GM18502 (cell line): ENCODE results near the gene BCAS4.
"Not testable (repeated sequence)": the region's sequence is repeated elsewhere in the genome, so short reads cannot be mapped to it uniquely, and the experiment has no call there.

Experiments
- ATAC-seq: cut with Tn5 transposase; IDR thresholded peaks from one replicate; pipeline ENCODE4 v1.9.1; 2021; ENCODE audit warnings: mild to moderate bottlenecking; ENCODE audit not compliant: unreplicated experiment, poor library complexity

Gene BCAS4

DNA sequence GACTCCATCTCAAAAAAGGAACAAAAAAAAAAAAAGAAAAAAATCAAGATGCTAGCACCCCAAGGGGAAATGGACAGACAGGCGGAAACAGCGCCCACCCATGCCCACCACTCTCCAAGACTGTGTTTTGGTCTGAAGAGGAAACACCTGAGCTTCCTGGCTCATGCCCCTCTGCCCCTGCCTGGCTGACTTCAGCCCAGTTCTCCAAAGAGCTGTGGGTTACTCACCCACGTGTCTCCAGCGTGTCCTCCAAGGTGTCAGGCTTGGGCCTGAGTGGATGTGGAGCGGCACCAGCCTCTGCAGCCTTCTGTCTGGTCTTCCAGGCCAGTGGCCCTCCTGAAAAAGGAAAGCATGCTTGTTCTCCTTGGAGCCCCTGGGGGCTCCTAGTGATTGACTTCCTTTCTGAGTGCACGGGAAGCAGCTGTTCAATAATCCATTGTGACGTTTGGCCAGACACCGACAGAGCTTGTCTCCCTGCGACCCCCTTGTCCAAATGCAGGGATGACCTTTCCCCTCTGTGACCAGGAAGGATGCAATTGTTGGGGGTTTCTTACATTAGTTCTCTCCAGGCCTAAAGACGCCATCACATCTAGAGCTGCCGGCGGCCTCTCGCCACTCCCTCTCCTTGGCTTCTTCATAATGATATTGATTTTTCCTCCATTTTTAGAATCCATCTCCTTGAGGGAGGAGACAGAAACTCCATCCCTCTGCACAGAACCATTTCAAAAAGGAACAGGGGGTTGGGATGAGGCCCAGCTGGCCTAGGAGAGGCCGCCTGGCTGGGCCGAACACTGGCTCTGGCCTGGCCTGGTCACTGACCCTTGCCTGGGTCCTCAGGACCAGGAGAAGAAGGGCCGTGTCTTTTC is 77.9 kb downstream of the BCAS4 start:
- ATAC-seq: no peak

DNA sequence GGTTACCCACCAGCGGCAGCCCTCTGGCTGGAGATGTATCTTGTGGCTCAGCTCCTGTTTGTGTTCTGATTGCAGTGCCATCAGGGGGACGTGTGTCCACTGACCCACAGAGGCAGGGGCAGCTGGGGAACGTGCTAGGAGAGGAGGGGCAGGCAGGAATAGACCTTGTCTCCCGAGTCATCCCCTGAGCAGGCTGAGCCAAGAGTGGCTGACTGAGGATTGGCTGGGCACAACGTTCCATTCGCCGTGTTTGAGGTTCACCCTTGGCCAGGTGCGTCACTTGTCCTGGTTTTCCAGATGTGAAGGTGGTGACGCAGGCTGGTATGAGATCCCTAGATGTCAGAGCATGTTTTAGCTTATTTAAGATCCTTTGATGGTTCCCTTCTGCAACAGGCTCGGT is 78.7 kb downstream of the BCAS4 start:
- no peak for ATAC-seq

DNA sequence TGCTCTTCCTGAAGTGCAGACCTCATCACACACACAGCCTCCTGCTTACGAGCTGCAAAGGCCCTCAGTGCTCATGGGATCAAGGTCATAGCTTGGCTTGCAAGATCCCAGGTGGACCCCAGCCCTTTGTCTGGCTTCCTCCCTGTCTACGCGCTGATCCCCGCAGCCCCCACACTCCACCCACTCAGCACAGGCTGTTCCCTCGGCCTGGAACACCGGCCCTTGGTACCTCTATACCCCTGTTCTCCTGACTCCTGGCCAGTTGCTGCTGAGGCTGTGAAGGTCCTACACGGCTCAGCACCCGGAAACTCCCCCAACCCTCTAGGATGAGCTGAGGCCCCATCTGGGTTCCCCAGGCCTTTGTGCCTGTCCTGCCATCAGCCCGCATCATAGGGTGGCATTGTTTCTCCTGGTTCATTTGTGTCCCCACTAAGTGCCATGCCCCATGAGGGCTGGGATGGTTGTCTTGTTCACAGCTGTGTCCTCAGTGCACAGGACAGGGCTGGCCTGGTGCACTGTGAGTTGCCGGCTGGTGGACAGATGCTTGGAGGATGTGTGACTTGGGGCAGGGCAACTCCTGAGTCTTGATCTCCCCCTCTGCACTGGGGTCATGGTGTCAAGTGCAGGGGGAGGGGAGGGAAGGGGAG is 79.4 kb downstream of the BCAS4 start:
- ATAC-seq: no peak

DNA sequence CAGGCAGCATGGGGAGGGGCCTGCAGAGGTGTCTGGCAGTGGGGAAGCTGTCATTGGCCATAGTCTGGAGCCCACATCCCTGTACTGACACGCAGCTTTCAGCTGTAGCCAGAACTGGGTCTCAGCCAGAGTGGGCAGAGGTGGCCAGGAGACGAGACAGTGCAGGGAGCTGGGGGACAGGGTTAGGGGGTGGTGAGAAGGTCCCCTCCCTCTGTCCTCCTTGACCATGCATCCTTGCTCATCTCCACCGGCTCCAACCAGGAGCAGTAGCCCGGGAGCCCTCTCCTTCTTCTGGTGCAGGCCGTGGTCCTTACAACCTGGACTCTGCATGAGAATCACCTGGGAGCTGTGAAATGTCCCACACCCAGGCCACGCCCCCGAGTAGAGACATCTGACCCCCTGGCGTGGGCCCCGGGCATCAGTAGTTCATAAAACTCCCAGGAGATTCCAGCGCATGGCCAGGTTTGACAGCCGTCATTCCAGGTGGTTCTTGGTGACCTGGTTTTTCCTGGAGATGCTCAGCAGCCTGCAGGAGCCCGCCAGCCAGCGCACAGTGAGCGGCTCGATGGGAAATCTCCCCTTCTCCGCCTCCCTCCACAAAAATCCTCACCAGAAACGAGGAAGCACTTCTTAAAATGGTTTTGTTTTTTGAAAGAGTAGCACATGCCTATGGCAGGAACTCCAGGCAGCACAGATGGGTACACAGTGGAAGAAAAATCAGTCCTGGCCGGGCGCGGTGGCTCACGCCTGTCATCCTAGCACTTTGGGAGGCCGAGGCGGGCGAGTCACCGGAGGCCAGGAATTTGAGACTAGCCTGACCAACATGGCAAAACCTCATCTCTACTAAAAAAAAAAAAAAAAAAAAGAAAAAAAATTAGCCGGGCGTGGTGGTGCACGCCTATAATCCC is 80.2 kb downstream of the BCAS4 start:
- ATAC-seq: no peak

DNA sequence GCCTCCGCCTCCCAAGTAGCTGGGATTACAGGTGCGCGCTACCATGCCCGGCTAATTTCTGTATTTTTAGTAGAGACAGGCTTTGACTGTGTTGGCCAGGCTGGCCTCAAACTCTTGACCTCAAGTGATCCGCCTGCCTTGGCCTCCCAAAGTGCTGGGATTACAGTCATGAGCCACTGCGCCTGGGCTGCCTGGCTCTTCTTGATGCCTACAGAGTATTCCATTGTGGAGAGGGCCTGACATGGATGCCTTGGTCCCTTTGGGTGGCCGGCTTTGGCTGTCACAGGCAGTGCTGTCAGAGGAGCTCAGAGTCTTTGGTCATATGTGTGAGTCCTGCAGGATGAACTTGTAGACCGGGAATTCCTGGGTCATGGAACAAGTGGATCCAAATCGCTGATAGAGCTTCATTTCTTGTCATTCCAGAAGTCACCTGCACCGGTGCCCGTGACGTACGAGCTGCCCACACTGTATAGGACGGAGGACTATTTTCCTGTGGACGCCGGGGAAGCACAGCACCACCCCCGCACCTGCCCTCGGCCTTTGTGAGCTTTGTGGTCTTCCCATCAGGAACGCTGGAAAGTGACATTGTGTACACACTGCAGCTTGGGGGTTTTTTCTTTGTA is 81.3 kb downstream of the BCAS4 start:
- ATAC-seq: no peak

DNA sequence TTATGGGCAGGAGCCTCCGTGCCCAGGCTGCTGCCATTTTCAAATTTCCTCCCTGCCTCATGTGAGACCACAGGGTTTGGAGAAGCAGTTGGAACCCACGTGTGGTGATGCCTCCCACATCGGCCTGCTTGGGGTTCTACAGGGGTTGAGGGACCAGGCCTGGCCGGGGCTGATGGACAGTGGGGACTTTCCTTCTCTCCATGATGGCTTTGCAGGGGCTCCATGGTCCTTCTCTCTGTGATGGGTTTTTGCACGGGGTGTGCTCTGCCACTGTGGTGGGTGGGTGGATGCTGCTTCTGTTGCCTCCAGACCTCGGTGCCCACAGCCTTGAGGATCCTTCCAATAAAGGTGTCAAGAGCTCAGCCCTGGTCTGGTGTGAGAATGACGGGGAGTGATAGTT is 82.0 kb downstream of the BCAS4 start:
- no peak for ATAC-seq

DNA sequence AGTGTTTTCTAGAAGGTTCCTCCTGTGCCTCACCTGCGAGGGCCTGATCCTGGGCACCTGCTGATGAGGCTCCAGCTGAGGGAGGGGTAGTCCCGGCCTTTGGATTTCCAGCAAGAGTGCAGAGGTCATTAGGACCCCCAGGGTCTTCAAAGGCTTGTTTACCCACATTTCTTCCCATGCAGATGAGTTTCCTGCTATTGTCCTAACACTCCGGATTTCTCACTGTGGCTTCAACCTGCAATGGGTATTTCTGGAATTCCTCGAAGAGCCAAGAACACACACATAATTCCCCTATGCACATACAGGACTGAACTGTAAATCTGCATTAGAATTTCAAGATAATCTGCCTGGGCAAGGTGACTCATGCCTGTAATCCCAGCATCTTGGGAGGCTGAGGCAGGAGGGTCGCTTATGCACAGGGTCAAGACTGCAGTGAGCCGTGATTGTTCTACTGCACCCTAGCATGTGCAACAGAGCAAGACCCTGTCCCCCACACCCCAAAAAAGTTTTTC is 82.4 kb downstream of the BCAS4 start:
- no peak for ATAC-seq

DNA sequence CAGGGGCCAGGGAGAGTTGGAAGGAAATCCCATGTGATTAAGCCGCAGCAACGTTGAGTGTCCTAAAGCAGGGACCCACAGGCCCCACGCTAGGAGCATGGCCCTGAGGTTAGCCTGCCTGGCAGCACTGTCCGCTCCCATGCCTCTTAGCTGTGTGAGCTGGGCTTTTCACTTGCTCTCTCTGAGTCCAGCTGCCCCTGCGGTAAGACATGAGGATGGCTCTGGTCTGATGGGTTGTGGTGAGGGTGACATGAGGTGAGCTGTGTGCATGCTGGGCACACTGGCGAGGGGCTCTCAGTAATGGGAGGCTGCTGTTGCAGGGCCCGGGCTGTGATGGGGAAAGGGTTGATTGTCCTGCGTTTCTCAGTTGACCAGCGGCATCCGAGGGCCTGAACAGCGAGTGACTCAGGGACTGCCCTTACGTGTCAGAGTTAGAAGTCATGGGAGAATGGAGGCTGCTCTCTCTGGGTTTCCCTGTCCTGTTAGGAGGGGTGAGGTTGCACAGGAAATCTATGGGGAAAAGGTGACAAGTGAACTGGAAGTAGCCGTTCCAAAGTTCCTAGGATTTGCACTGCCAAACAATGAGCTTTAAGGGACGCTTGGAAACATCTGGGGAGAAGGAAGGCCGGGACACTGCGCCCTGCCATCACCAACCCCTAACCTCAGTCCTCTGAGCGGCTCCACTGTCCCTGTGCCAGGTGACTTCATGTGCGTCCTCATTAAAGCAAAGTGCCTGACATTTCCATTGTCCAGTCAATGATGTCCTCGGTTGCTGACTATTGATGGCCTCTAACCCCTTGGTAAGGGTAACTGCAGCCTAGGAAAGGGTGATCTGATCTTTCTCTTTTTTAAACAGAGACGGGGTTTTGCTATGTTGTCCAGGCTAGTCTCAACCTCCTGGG is 85.0 kb downstream of the BCAS4 start:
- no peak for ATAC-seq

DNA sequence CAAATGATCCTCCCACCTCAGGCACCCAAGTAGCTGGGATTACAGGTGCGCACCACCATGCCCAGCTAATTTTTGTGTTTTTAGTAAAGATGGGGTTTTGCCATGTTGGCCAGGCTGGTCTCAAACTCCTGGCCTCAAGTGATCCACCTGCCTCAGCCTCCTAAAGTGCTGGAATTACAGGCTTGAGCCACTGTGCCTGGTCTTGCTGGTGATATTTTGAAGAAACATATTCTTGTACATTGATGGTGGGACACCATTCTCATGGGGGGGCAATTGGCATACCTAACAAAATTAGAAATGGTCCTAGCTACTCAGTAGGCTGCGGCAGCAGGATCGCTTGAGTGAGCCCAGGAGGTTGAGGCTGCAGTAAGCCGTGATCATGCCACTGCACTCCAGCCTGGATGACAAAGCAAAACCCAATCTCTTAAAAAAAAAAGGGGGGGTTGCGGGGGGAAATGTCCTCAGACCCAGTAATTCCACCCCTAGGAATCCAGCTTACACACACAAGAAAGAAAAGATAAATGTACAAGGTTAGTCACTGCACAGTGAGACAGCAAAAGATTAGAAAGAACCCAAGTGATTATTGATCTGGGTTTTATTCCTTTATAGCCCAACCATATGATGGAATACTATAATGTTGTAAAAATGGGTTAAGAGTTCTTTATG is 87.0 kb downstream of the BCAS4 start:
- ATAC-seq: not testable (repeated sequence)

DNA sequence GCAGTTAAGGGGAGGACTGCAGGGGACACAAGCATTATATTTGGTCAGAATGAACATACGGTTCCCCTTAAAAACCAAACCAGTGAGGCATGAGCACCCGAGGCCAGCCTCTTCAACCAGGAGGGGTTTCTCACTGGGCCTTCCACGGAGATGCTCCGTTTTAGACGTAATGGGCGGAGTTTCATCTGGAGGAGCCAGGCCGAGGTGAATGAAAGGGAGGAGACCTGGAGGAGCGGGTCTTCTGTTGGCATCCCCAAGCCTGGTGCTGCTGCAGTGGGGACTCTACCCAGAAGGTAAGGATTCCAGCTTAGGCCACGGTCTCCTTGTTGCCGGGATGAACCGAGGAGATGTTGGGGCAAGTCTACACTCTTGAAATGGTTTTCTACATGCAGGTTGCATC is 89.0 kb downstream of the BCAS4 start:
- ATAC-seq: no peak

DNA sequence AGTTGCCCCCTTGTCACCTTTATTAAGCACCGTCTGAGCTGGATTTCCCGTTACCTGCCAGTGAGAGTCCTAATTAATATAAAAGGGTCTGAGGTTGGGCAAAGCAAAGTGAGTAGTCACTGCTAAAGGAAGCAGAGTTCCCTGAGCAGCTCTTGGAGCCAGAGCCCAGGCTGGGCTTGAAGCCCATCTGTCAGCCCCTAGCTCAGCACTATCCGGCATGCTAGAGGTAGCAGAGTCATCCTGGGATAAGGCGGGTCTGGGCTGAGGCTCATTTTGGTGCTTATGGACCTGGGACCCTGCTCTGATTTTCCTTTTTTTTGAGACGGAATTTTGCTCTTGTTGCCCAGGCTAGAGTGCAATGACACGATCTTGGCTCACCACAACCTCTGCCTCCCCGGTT is 90.2 kb downstream of the BCAS4 start:
- ATAC-seq: no peak

DNA sequence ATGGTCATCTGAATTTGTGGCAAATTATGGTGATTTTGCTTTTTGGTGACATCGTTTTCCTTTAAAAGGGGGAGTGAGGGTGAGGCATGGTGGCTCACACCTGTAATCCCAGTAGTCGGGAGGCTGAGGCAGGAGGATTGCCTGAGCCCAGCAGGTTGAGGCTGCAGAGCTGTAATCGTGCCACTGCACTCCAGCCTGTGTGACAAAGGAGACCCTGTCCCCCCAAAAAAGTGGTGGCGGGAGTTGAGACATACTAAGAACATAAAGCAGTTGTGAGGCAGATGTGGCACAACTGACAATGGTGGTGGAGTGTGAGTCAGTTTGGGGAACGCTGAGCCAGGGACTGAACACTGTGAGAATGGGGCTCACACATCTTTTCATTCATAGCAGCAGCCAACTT is 90.9 kb downstream of the BCAS4 start:
- no peak for ATAC-seq

DNA sequence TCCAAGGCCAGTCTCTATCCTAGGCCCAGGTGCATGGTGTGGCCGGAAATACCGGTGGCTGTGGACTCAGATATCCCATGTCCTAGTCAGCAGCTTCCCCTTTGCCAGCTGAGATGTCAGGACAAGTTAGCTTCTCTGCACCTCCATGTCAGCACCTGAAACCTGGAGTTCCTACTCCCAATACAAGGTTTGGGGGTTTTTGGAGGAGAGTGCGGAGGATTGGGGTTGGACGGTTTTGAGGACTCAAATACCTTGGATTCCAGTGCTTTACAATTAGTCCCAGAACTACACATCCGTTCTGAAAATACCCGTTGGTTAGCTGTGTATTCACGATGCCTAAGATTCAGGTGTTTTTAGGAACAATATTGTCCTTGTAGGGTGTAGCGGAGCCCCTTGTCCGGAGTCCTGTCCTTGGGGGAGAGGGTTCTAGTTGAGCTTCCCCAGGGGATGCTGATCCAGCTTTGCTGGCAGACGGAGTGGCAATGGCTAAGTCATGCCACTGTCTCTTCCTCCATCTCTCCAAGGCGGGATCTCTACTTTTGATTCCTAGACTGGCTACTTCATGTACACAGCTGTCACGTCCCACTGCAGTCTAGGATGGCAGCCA is 91.4 kb downstream of the BCAS4 start:
- ATAC-seq: no peak

DNA sequence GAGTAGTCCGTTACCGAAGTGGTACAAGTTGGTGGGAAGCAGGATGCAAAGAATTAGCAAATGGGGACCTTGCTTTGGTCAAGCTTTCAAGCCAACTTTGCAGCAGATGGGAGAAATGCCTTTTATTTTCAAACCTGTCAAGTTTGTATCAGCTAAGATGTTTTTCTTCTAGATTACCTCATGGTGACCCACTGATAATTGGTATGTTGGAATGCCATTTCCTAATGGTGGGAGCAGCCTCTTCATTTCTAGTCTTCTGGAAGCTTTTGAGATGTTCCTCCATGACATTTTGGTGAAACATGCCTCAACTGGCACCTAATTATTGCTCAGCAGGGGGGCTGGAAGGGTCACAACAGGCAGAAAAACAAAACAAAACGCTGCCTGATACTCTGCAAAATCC is 92.7 kb downstream of the BCAS4 start:
- no peak for ATAC-seq

DNA sequence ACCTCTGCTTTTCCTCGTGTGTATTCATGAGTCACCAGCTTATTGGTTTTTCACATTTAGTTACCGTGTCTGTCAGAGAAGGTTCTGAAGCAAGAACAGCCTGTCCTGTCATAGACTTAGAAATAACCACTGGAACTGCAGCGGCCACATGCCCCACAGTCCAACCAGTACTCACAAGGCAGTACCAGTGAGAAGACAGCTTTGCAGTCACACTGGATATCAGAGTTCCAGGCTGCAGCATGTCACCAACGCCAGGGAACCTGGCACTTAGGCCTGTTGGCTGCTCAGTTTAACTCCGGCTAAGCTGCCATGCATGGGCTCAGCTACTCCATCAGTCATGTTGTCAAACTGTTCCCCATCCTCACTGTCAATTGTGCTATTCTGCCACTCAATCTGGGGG is 96.3 kb downstream of the BCAS4 start:
- ATAC-seq: no peak

DNA sequence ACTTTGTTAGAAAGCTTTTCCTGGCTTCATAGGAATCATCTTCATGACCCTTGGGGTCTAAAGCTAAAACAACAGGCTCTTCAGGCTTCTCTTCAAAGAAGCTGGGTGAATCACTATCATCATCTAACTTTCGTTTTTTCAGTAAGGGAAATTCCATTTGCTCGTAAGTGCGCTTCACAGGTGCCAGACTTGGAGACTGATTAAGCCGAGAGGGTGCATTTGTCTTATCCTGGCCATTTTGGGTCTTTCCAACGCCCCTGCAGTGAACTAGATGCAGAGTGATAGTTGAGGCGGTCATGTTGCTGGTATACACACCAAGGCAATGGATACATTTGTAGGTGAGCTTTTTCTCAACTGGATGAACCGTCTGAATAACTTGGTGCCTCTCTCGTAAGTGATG is 97.5 kb downstream of the BCAS4 start:
- no peak for ATAC-seq

DNA sequence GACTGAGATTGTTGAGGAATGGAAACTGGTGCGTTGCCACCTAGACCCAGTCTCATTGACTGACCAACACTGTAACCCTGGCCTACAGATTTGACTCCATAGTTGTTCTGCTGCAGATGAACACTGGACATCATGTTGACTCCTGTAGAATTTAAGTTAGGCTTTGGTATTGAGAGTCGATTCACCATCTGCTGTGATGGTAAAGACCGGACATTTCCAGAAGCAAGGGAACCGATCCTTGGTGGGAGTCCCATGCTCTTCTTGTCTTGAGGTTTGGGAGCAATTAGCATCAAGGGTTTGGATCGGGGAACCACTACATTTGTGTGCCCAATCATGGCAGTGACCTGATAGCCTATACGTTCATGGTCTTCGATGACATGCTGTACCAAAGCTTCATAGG is 98.8 kb downstream of the BCAS4 start:
- ATAC-seq: no peak

DNA sequence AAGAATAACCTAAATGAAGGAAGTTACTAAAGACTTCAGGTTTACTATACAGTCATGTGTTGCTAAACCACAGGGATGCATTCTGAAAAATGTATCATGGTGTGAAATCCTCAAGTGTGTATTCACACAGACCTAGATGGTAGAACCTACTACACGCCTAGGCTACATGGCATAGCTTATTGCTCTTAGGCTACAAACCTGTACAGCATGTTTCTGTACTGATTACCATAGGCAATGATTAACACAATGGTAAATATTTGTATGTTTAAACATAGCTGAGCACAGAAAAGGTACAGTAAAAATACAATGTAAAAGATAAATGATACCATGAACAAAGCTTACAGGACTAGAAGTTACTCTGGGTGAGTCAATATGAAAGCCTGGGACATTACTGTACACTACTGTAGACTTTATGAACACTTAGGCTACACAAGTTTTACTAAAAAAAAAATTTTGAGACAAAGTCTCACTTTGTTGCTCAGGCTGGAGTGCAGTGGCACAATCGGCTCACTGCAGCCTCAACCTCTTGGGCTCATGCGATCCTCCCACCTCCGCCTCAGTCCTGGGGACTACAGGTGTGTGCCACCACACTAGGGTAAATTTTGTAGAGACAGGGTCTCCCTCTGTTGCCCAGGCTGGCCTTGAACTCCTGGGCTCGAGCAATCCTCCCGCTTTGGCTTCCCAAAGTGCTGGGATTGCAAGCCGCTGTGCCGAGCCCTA is 100.4 kb downstream of the BCAS4 start:
- ATAC-seq: no peak
